Suprapubic skin (tissue), 4 donors: ENCODE results near the gene SNX9. TPM values are rescaled to one million over a fixed set of nuclear protein-coding genes. Genes with fewer than 3 reads are reported as not detected.
"Not testable (repeated sequence)": the region's sequence is repeated elsewhere in the genome, so short reads cannot be mapped to it uniquely, and the experiment has no call there.

Experiments used
- DNase-seq, 2 donors: peaks; one replicate each; pipeline ENCODE4 v3.0.0-alpha.2; 2019; ENCODE audit warnings: low spot score in 2 of 2
- H3K27ac ChIP-seq: fragments of 200-600 bp; sonication (generic); one replicate; pipeline ENCODE4 v1.5.1; 2019
- H3K27me3 ChIP-seq: fragments of 200-600 bp; sonication (generic); one replicate; pipeline ENCODE4 v1.5.1; 2019
- H3K36me3 ChIP-seq: fragments of 200-600 bp; sonication (generic); one replicate; pipeline ENCODE4 v1.5.1; 2019
- H3K4me1 ChIP-seq: fragments of 200-600 bp; sonication (generic); one replicate; pipeline ENCODE4 v1.5.1; 2019
- H3K4me3 ChIP-seq: fragments of 200-600 bp; sonication (generic); one replicate; pipeline ENCODE4 v1.5.1; 2019; ENCODE audit warnings: mild to moderate bottlenecking
- H3K9me3 ChIP-seq: fragments of 200-600 bp; sonication (generic); one replicate; pipeline ENCODE4 v1.5.1; 2019
- EP300 ChIP-seq: sonication (generic); formaldehyde crosslinking; IDR thresholded peaks from one replicate; pipeline ENCODE4 v1.6.1; 2017; ENCODE audit warnings: antibody characterized with exemption
- POLR2A ChIP-seq, 2 donors: fragments of 450-650 bp; IDR thresholded peaks; one replicate each; pipeline ENCODE4 v1.6.1; 2017; ENCODE audit warnings: antibody characterized with exemption in 2 of 2, mild to moderate bottlenecking in 2 of 2, moderate library complexity in 2 of 2
- POLR2AphosphoS5 ChIP-seq, 3 donors: sonication (generic); formaldehyde crosslinking; IDR thresholded peaks; one replicate each; pipeline ENCODE4 v1.6.1; 2017; ENCODE audit warnings: antibody characterized with exemption in 3 of 3
- WGBS: methylation state at CpG from one replicate; pipeline ENCODE4 v1.1.5; 2018; 5-methylcytosine and 5-hydroxymethylcytosine counted together
- total RNA-seq, 4 donors: library from RNA; depleted of rRNA; stranded (reverse); fragments of >200 nt; gene quantifications; one replicate each; pipeline ENCODE4 v1.1.0, GENCODE V29; 2016
- TF ChIP-seq, protein P1 (sequence below), 2 donors: fragments of 200-600 bp in 1 of 2; fragments of 450-650 bp in 1 of 2; sonication (generic) in 1 of 2; IDR thresholded peaks; one replicate each; pipeline ENCODE4 v1.5.1; 2016 to 2019; ENCODE audit warnings: antibody characterized with exemption in 2 of 2, mild to moderate bottlenecking in 1 of 2, moderate library complexity in 1 of 2

Gene SNX9
- total RNA-seq, 4 donors from 2014 or later: 30.4 to 44.2 (median 35.8) TPM

DNA sequence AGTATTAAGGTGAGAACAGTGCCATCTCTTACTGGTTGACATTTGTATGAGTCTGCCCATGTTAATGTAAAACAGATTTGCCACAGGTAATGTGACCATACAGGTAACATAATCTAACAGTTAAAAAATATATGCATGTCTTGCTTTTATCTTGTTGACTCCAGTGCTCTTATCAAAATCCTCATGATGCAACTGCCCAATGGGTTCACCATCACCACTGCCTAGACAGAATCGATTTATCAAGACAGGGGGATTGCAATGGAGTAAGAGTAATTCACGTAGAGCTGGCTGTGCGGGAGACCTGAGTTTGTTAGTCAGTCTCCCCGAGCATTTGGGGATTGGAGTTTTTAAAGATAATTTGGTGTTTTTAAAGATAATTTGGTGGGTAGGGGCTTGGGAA is 19.2 kb downstream of the SNX9 start:
- H3K4me1 ChIP-seq: peaks cover 53% of the 10 kb centered on the region
- no peaks in the 10 kb centered on the region for H3K9me3 ChIP-seq
- H3K4me3 ChIP-seq: no peak overlapping the region
- H3K27ac ChIP-seq: no peak overlapping the region
- H3K27me3 ChIP-seq: no peaks in the 10 kb centered on the region
- TF ChIP-seq POLR2A (IDR thresholded peaks at IDR 0.05) (no peak), POLR2AphosphoS5 (IDR thresholded peaks at IDR 0.05) (no peak), EP300 (no peak)
- TF ChIP-seq, protein P1, sequence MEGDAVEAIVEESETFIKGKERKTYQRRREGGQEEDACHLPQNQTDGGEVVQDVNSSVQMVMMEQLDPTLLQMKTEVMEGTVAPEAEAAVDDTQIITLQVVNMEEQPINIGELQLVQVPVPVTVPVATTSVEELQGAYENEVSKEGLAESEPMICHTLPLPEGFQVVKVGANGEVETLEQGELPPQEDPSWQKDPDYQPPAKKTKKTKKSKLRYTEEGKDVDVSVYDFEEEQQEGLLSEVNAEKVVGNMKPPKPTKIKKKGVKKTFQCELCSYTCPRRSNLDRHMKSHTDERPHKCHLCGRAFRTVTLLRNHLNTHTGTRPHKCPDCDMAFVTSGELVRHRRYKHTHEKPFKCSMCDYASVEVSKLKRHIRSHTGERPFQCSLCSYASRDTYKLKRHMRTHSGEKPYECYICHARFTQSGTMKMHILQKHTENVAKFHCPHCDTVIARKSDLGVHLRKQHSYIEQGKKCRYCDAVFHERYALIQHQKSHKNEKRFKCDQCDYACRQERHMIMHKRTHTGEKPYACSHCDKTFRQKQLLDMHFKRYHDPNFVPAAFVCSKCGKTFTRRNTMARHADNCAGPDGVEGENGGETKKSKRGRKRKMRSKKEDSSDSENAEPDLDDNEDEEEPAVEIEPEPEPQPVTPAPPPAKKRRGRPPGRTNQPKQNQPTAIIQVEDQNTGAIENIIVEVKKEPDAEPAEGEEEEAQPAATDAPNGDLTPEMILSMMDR (IDR thresholded peaks at IDR 0.05): no peak
- H3K36me3 ChIP-seq: no peaks in the 10 kb centered on the region
- 96% methylated on average over 4 of the region's 4 CpGs for whole genome bisulfite sequencing
- no peak for DNase-seq

DNA sequence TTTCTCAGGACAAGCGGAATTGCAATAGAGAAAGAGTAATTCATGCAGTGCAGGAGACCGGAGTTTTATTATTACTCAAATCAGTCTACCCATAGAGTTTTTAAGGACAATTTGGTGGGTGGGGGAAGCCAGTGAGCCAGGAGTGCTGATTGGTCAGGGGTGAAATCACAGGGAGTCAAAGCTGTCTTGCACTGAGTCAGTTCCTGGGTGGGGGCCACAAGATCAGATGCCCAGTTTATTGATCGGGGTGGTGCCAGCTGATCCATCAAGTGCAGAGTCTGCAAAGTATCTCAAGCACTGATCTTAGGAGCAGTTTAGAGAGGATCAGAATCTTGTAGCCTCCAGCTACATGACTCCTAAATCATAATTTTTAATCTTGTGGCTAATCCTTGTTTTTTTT is 21.1 kb downstream of the SNX9 start:
- not testable (repeated sequence) for H3K36me3 ChIP-seq, H3K9me3 ChIP-seq, H3K27ac ChIP-seq, H3K4me3 ChIP-seq, H3K27me3 ChIP-seq, DNase-seq
- peaks cover 60% of the 10 kb centered on the region for H3K4me1 ChIP-seq
- WGBS: 64% methylated on average over 3 of the region's 3 CpGs

DNA sequence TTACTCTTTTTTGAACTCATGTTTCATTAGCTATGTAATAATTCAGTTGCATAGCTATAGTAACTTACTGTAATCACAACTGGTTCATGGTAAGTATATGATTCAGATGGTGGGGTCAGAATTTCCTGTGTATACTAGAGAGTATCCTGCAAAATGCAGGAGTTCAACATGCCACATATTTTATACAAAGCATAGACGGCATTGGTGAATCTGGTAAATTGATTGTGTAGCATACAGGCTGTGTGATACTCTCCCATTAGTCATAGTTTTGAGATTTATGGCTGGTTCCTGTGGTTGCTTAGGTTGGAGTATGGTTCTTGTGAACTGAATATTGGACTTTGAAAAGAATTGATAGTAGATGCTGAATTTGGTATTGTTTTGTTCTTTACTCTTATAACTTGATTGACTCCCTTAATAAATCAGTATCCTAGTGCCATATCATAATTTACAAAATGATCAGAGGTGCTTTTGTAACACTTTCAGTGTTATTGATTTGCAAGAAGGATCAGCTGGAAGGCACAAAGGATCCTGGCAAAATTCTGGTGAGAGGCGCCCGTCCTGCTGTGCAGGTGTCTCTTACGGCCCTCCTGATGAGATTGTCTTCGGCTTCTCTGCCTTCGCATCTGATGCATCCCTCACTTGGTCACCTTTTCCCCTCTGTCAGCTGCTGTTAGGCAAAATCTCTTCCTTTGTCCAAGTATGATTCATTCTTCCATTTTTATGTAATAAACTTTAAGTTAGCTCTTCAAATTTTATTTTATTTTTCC is 22.6 kb downstream of the SNX9 start:
- H3K4me1 ChIP-seq: peaks cover 57% of the 10 kb centered on the region
- TF ChIP-seq EP300 (no peak), POLR2AphosphoS5 (IDR thresholded peaks at IDR 0.05) (no peak), POLR2A (IDR thresholded peaks at IDR 0.05) (no peak)
- TF ChIP-seq, protein P1 (IDR thresholded peaks at IDR 0.05): no peak
- 95% methylated on average over 6 of the region's 6 CpGs for WGBS

DNA sequence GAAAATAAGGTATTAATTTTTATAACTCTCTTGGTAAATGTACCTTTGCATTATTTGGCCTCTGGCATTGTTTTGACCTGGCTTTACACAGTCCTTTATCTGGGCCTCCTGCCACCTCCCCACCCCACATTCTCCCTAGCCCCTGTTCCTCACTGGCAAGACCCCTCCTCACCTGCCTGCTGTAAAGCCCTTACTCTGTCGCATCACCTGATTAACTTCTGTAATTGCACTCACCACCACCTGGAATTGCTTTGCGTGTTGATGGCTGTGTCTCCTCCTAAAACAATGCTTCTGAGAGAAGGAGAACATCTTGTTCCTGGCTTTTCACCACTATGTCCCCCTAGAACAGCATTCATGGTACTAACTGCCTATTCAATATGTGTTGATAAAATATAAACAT is 24.8 kb downstream of the SNX9 start:
- H3K4me1 ChIP-seq: peaks cover 41% of the 10 kb centered on the region
- 85% methylated on average over 2 of the region's 2 CpGs for WGBS
- H3K27me3 ChIP-seq: no peaks in the 10 kb centered on the region
- DNase-seq: no peak
- no peak overlapping the region for H3K4me3 ChIP-seq
- no peak overlapping the region for H3K27ac ChIP-seq
- H3K9me3 ChIP-seq: peaks cover 4% of the 10 kb centered on the region
- TF ChIP-seq, protein P1 (IDR thresholded peaks at IDR 0.05): no peak
- TF ChIP-seq POLR2A (IDR thresholded peaks at IDR 0.05) (no peak), EP300 (no peak), POLR2AphosphoS5 (IDR thresholded peaks at IDR 0.05) (no peak)
- H3K36me3 ChIP-seq: no peaks in the 10 kb centered on the region

More for the DNA sequence above, 22.6 kb downstream of the SNX9 start:
- no peak overlapping the region for H3K4me3 ChIP-seq
- DNase-seq: no peak
- H3K36me3 ChIP-seq: no peaks in the 10 kb centered on the region
- no peaks in the 10 kb centered on the region for H3K27me3 ChIP-seq
- no peak overlapping the region for H3K27ac ChIP-seq
- H3K9me3 ChIP-seq: no peaks in the 10 kb centered on the region

DNA sequence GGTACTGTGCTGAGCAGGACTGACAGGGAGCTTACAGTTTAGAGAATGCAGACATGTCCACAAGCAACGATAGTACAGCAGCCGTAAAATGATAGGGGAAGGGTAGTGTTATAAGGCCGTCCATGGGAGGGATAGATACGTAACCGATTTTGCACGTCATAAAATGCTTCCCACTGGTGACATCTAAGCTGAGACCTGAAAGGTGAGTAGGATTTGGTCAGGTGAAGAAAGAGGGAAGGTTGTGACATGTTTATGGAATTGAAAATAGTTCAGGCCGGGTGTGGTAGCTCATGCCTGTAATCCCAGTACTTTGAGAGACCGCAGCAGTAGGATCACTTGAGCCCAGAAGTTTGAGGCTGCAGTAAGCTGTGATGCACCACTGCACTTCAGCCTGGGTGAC is 25.6 kb downstream of the SNX9 start:
- DNase-seq: no peak
- Histone ChIP-seq H3K9me3 (peaks cover 8% of the 10 kb centered on the region), H3K27ac (no peak overlapping the region), H3K27me3 (no peaks in the 10 kb centered on the region), H3K36me3 (no peaks in the 10 kb centered on the region), H3K4me1 (peaks cover 41% of the 10 kb centered on the region), H3K4me3 (no peak overlapping the region)
- no peak for TF ChIP-seq EP300
- 65% methylated on average over 8 of the region's 8 CpGs for WGBS

DNA sequence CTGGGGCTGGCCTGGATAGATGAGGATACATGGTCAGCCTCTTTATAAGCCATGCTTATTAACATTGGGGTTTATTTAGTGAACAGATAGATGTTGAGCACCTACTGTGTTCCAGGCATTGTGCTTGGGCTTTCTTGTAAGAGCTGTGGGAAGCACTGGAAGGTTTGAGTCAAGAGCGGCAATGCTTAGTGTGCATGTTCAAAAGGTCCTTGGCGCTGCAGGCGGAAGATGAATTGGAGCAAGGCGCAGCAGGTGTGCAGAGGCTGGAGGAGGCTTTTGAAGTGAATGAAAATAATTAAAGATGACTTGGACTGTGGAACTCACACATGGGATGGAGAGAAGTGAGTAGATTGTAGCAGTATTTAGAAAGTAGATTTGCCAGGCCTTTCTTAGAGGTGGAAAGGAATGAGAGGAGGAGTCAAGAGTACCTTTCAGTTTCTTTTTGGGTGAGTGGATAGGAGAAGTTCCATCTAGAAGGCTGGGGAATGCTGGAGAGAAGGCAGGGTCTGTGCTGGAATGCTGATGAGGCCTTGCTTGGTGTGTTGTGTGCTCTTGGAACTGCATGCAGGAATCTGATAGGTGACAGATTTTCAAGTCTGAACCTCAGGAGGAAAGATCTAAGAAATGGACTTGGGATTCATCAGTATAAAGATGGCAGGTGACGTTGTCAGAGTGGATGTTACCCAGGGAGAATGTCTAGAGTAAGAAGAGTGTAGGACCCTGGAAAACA is 26.4 kb downstream of the SNX9 start:
- DNase-seq: no peak
- TF ChIP-seq POLR2AphosphoS5 (IDR thresholded peaks at IDR 0.05): no peak
- TF ChIP-seq POLR2A (IDR thresholded peaks at IDR 0.05): no peak
- TF ChIP-seq, protein P1 (IDR thresholded peaks at IDR 0.05): no peak
- no peak for TF ChIP-seq EP300
- Histone ChIP-seq H3K27ac (no peak overlapping the region), H3K27me3 (no peaks in the 10 kb centered on the region), H3K4me3 (no peak overlapping the region), H3K36me3 (no peaks in the 10 kb centered on the region), H3K9me3 (peaks cover 8% of the 10 kb centered on the region), H3K4me1 (peaks cover 37% of the 10 kb centered on the region)
- 96% methylated on average over 5 of the region's 5 CpGs for WGBS
